ENCODE data around the gene OR4C16.

OR4C16 gene

GRCh38 chr11:55571828-55572227, at the start of gene OR4C16:
Gene OR4C16 (plus strand): TSS chr11:55572128. CDS start chr11:55572128, 0 bp downstream.
- DNase-seq: no peak

GRCh38 chr11:55554169-55554568, 17.8 kb upstream of the OR4C16 start, which contains the start of gene OR4C15:
Gene OR4C15 (plus strand): TSS chr11:55554469. CDS start chr11:55554469, 0 bp downstream.
- DNase-seq: no peak

GRCh38 chr11:55572548-55572947, 620 bp downstream of the OR4C16 start:
- no peak for DNase-seq

GRCh38 chr11:55607545-55607944, 35.6 kb downstream of the OR4C16 start, which contains the start of gene OR4C11:
Gene OR4C11 (minus strand): TSS chr11:55607645. CDS start chr11:55604373, 3,272 bp downstream.
- no peak for DNase-seq
